Fibroblast of lung (primary cell): ENCODE results near the gene GARNL3.

Experiments
- CTCF ChIP-seq, 2 donors: IDR thresholded peaks in 1 of 2; conservative IDR thresholded peaks in 1 of 2; 1 replicate in 1 of 2; 2 replicates in 1 of 2; pipeline ENCODE4 v1.5.1; 2011 to 2012; ENCODE audit warnings: low read length in 2 of 2, control low read depth in 1 of 2, inconsistent platforms in 1 of 2, low read depth in 1 of 2, mild to moderate bottlenecking in 1 of 2
- EZH2 ChIP-seq: IDR thresholded peaks from 2 replicates; pipeline ENCODE4 v1.5.1; 2012; ENCODE audit warnings: low read length, control low read depth, mild to moderate bottlenecking; ENCODE audit errors: missing control alignments

- no peak for TF ChIP-seq CTCF (conservative IDR thresholded peaks at IDR 0.05 in 1 of 2, IDR thresholded peaks at IDR 0.05 in 1 of 2; ENCODE audit: low read depth in 1 of 2, low read length in 2 of 2)
- TF ChIP-seq EZH2, result no peak
Observed at GRCh38 chr9:127403507-127404192, 139.1 kb downstream of the GARNL3 start.
